Measurements from ENCODE around the gene ATF3. TPM values are rescaled to one million over a fixed set of nuclear protein-coding genes. Genes with fewer than 3 reads are reported as not detected.

The ATF3 gene
- total and polyA plus RNA-seq, 2 donors (not counting 1 experiment from before 2014, with no cell fraction given), result 33.8 to 35.7 TPM

- no peaks in the 10 kb centered on the region for H3K9me3 ChIP-seq (ENCODE audit: control insufficient read depth, insufficient read depth, low read depth, low read length)
- H3K4me3 ChIP-seq (replicated peaks in 1 of 4; ENCODE audit: control extremely low read depth in 1 of 4, insufficient read depth in 1 of 4, low read depth in 3 of 4, low read length in 4 of 4), result no peak overlapping the region
- H3K9ac ChIP-seq (ENCODE audit: insufficient read depth, low read length), result no peak overlapping the region
- peaks cover 22% of the 10 kb centered on the region for H3K36me3 ChIP-seq (ENCODE audit: control insufficient read depth, insufficient read depth, low read length)
- H2AFZ ChIP-seq (ENCODE audit: low read length), result no peak overlapping the region
- no peaks in the 10 kb centered on the region for H3K27me3 ChIP-seq (ENCODE audit: control insufficient read depth, insufficient read depth, low read length)
- H3K79me2 ChIP-seq (ENCODE audit: control insufficient read depth, insufficient read depth, low read length), result peaks cover 42% of the 10 kb centered on the region
- no peak overlapping the region for H3K4me2 ChIP-seq (ENCODE audit: extremely low read depth, insufficient read depth, low read length)
- DNase-seq (ENCODE audit: low read depth in 2 of 2), result no peak
- H3K4me1 ChIP-seq (ENCODE audit: control insufficient read depth, extremely low read depth, insufficient read depth, low read length), result peaks cover 6% of the 10 kb centered on the region
- TF ChIP-seq EZH2 (IDR thresholded peaks at IDR 0.05; ENCODE audit: low read length, missing control alignments) (no peak), CTCF (conservative IDR thresholded peaks at IDR 0.05 in 1 of 2, IDR thresholded peaks at IDR 0.05 in 1 of 2; ENCODE audit: low read depth in 1 of 2, low read length in 2 of 2) (no peak)
- H3K27ac ChIP-seq (ENCODE audit: insufficient read depth, low read length), result no peak overlapping the region
- no peaks in the 10 kb centered on the region for H4K20me1 ChIP-seq (ENCODE audit: control insufficient read depth, extremely low read depth, insufficient read depth, low read length)
Observed at GRCh38 chr1:212614453-212615200, 6.1 kb downstream of the ATF3 start.

GRCh38 chr1:212615201-212615470 lies 6.6 kb downstream of the ATF3 start:
- no peak overlapping the region for H3K4me3 ChIP-seq (replicated peaks in 1 of 4; ENCODE audit: control extremely low read depth in 1 of 4, insufficient read depth in 1 of 4, low read depth in 3 of 4, low read length in 4 of 4)
- no peak overlapping the region for H3K4me2 ChIP-seq (ENCODE audit: extremely low read depth, insufficient read depth, low read length)
- no peaks in the 10 kb centered on the region for H4K20me1 ChIP-seq (ENCODE audit: control insufficient read depth, extremely low read depth, insufficient read depth, low read length)
- DNase-seq (ENCODE audit: low read depth in 2 of 2), result no peak
- H3K9ac ChIP-seq (ENCODE audit: insufficient read depth, low read length), result no peak overlapping the region
- no peaks in the 10 kb centered on the region for H3K27me3 ChIP-seq (ENCODE audit: control insufficient read depth, insufficient read depth, low read length)
- H3K9me3 ChIP-seq (ENCODE audit: control insufficient read depth, insufficient read depth, low read depth, low read length), result no peaks in the 10 kb centered on the region
- TF ChIP-seq CTCF (conservative IDR thresholded peaks at IDR 0.05 in 1 of 2, IDR thresholded peaks at IDR 0.05 in 1 of 2; ENCODE audit: low read depth in 1 of 2, low read length in 2 of 2) (no peak), EZH2 (IDR thresholded peaks at IDR 0.05; ENCODE audit: low read length, missing control alignments) (no peak)
- H3K79me2 ChIP-seq (ENCODE audit: control insufficient read depth, insufficient read depth, low read length), result peaks cover 37% of the 10 kb centered on the region
- peaks cover 22% of the 10 kb centered on the region for H3K36me3 ChIP-seq (ENCODE audit: control insufficient read depth, insufficient read depth, low read length)
- no peak overlapping the region for H2AFZ ChIP-seq (ENCODE audit: low read length)
- peaks cover 6% of the 10 kb centered on the region for H3K4me1 ChIP-seq (ENCODE audit: control insufficient read depth, extremely low read depth, insufficient read depth, low read length)
- H3K27ac ChIP-seq (ENCODE audit: insufficient read depth, low read length), result no peak overlapping the region

- Histone ChIP-seq H3K27ac (ENCODE audit: insufficient read depth, low read length) (no peak overlapping the region), H4K20me1 (ENCODE audit: control insufficient read depth, extremely low read depth, insufficient read depth, low read length) (no peaks in the 10 kb centered on the region), H3K79me2 (ENCODE audit: control insufficient read depth, insufficient read depth, low read length) (peaks cover 9% of the 10 kb centered on the region), H3K9me3 (ENCODE audit: control insufficient read depth, insufficient read depth, low read depth, low read length) (no peaks in the 10 kb centered on the region), H3K4me2 (ENCODE audit: extremely low read depth, insufficient read depth, low read length) (no peak overlapping the region), H2AFZ (ENCODE audit: low read length) (no peak overlapping the region), H3K4me1 (ENCODE audit: control insufficient read depth, extremely low read depth, insufficient read depth, low read length) (no peaks in the 10 kb centered on the region), H3K36me3 (ENCODE audit: control insufficient read depth, insufficient read depth, low read length) (peaks cover 22% of the 10 kb centered on the region), H3K27me3 (ENCODE audit: control insufficient read depth, insufficient read depth, low read length) (no peaks in the 10 kb centered on the region), H3K9ac (ENCODE audit: insufficient read depth, low read length) (no peak overlapping the region), H3K4me3 (replicated peaks in 1 of 4; ENCODE audit: control extremely low read depth in 1 of 4, insufficient read depth in 1 of 4, low read depth in 3 of 4, low read length in 4 of 4) (no peak overlapping the region)
- TF ChIP-seq EZH2 (IDR thresholded peaks at IDR 0.05; ENCODE audit: low read length, missing control alignments) (no peak), CTCF (conservative IDR thresholded peaks at IDR 0.05 in 1 of 2, IDR thresholded peaks at IDR 0.05 in 1 of 2; ENCODE audit: low read depth in 1 of 2, low read length in 2 of 2) (no peak)
- peak in 1 of 2 donors; percentile 46 for DNase-seq (ENCODE audit: low read depth in 2 of 2)
Observed at GRCh38 chr1:212618466-212619210, 10.1 kb downstream of the ATF3 start.
